Mesenchymal stem cell (in vitro differentiated cells and primary cell): ENCODE data around the gene FOXP1.

Source experiments
- DNase-seq: peaks from one replicate; pipeline ENCODE4 v3.0.0-alpha.2; 2013
- H2AFZ ChIP-seq: one replicate; pipeline ENCODE4 v1.6.1; 2013; ENCODE audit warnings: low read depth, mild to moderate bottlenecking, control low read depth, inconsistent platforms, low read length, moderate library complexity
- H2AK5ac ChIP-seq: 2 replicates; pipeline ENCODE4 v1.6.1; 2013; ENCODE audit warnings: low read length, moderate library complexity, mild to moderate bottlenecking, inconsistent platforms; ENCODE audit not compliant: severe bottlenecking
- H2BK120ac ChIP-seq: one replicate; pipeline ENCODE4 v1.6.1; 2013; ENCODE audit warnings: low read depth, mild to moderate bottlenecking, inconsistent platforms, low read length, moderate library complexity
- H2BK12ac ChIP-seq, 2 experiments: one replicate each; pipeline ENCODE4 v1.6.1; 2013; ENCODE audit warnings: inconsistent platforms in 2 of 2, low read length in 2 of 2, mild to moderate bottlenecking in 2 of 2, moderate library complexity in 2 of 2, control low read depth in 1 of 2
- H2BK15ac ChIP-seq: one replicate; pipeline ENCODE4 v1.6.1; 2013; ENCODE audit warnings: mild to moderate bottlenecking, low read depth, inconsistent platforms; ENCODE audit not compliant: poor library complexity, severe bottlenecking
- H2BK5ac ChIP-seq: 2 replicates; pipeline ENCODE4 v1.6.1; 2013; ENCODE audit warnings: low read depth, mild to moderate bottlenecking, low read length, control low read depth, inconsistent platforms; ENCODE audit not compliant: poor library complexity, severe bottlenecking
- H3K14ac ChIP-seq, 2 experiments: one replicate each; pipeline ENCODE4 v1.6.1; 2013; ENCODE audit warnings: inconsistent platforms in 2 of 2, low read length in 2 of 2, control low read depth in 1 of 2, mild to moderate bottlenecking in 1 of 2, moderate library complexity in 1 of 2
- H3K18ac ChIP-seq, 2 experiments: one replicate each; pipeline ENCODE4 v1.6.1; 2013; ENCODE audit warnings: inconsistent platforms in 2 of 2, low read length in 2 of 2, control low read depth in 1 of 2, low read depth in 1 of 2, mild to moderate bottlenecking in 1 of 2
- H3K23ac ChIP-seq, 2 experiments: one replicate each; pipeline ENCODE4 v1.6.1; 2013; ENCODE audit warnings: inconsistent platforms in 2 of 2, low read length in 2 of 2, mild to moderate bottlenecking in 2 of 2, moderate library complexity in 2 of 2, control low read depth in 1 of 2
- H3K27ac ChIP-seq: 2 replicates; pipeline ENCODE4 v1.5.1; 2013; ENCODE audit warnings: mild to moderate bottlenecking, moderate library complexity, low read length, control low read depth, inconsistent platforms; ENCODE audit not compliant: poor library complexity, severe bottlenecking
- H3K27me3 ChIP-seq, 2 experiments: 2 replicates each; pipeline versions ENCODE4 v1.6.1 to v1.7.0; 2013; ENCODE audit warnings: low read length in 2 of 2, mild to moderate bottlenecking in 2 of 2, moderate library complexity in 2 of 2, control low read depth in 1 of 2, inconsistent platforms in 1 of 2; ENCODE audit not compliant: control insufficient read depth in 1 of 2, insufficient read depth in 1 of 2
- H3K36me3 ChIP-seq, 2 experiments: 2 replicates each; pipeline versions ENCODE4 v1.6.1 to v1.7.0; 2013; ENCODE audit warnings: low read length in 2 of 2, control low read depth in 1 of 2, inconsistent platforms in 1 of 2, low read depth in 1 of 2, mild to moderate bottlenecking in 1 of 2; ENCODE audit not compliant: insufficient read depth in 2 of 2, control insufficient read depth in 1 of 2
- H3K4ac ChIP-seq, 2 experiments: one replicate each; pipeline ENCODE4 v1.6.1; 2013; ENCODE audit warnings: inconsistent platforms in 2 of 2, low read length in 2 of 2, mild to moderate bottlenecking in 2 of 2, moderate library complexity in 2 of 2, control low read depth in 1 of 2, low read depth in 1 of 2
- H3K4me1 ChIP-seq: 2 replicates; pipeline ENCODE4 v1.6.1; 2013; ENCODE audit warnings: low read depth, low read length, control low read depth; ENCODE audit not compliant: control insufficient read depth, insufficient read depth
- H3K4me2 ChIP-seq: 2 replicates; pipeline ENCODE4 v1.6.1; 2013; ENCODE audit warnings: low read length, mild to moderate bottlenecking, inconsistent platforms; ENCODE audit not compliant: poor library complexity, severe bottlenecking
- H3K4me3 ChIP-seq, 2 experiments: 2 replicates each; pipeline versions ENCODE4 v1.5.1 to v1.7.0; 2013; ENCODE audit warnings: low read length in 2 of 2, mild to moderate bottlenecking in 2 of 2, control low read depth in 1 of 2, low read depth in 1 of 2; ENCODE audit not compliant: insufficient read depth in 1 of 2
- H3K79me1 ChIP-seq: replicated peaks from 2 replicates; pipeline ENCODE4 v1.6.1; 2013; ENCODE audit warnings: mild to moderate bottlenecking, control low read depth, low read length, inconsistent platforms; ENCODE audit not compliant: poor library complexity, severe bottlenecking
- H3K9ac ChIP-seq: 2 replicates; pipeline ENCODE4 v1.7.0; 2013; ENCODE audit warnings: mild to moderate bottlenecking, low read length, moderate library complexity
- H3K9me3 ChIP-seq: 2 replicates; pipeline ENCODE4 v1.7.0; 2013; ENCODE audit warnings: mild to moderate bottlenecking, low read length; ENCODE audit not compliant: control insufficient read depth
- H4K8ac ChIP-seq: one replicate; pipeline ENCODE4 v1.6.1; 2013; ENCODE audit warnings: inconsistent platforms, mild to moderate bottlenecking, low read length, moderate library complexity
- H4K91ac ChIP-seq: one replicate; pipeline ENCODE4 v1.6.1; 2013; ENCODE audit warnings: mild to moderate bottlenecking, low read length, inconsistent platforms
- WGBS: methylation state at CpG from one replicate; pipeline ENCODE4 v1.1.7; 2013; ENCODE audit warnings: mixed read lengths; 5-methylcytosine and 5-hydroxymethylcytosine counted together

The FOXP1 gene

GRCh38 chr3:71277341-71277740, 306.2 kb downstream of the FOXP1 start:
- Histone ChIP-seq H2BK5ac (no peak overlapping the region), H2BK12ac (no peak overlapping the region), H3K36me3 (no peaks in the 10 kb centered on the region), H3K18ac (no peak overlapping the region), H3K23ac (no peak overlapping the region), H3K4ac (no peak overlapping the region), H3K9ac (no peak overlapping the region), H4K91ac (no peak overlapping the region), H3K4me2 (no peak overlapping the region), H2AK5ac (no peak overlapping the region), H3K27me3 (no peaks in the 10 kb centered on the region), H4K8ac (no peak overlapping the region), H3K14ac (no peak overlapping the region), H2BK15ac (no peak overlapping the region), H3K27ac (no peak overlapping the region), H2BK120ac (no peak overlapping the region), H2AFZ (no peak overlapping the region), H3K4me1 (peaks cover 3% of the 10 kb centered on the region), H3K9me3 (no peaks in the 10 kb centered on the region), H3K4me3 (no peak overlapping the region), H3K79me1 (peaks cover 43% of the 10 kb centered on the region)
- DNase-seq: no peak
- WGBS: 97% methylated on average over 3 of the region's 3 CpGs

GRCh38 chr3:71276531-71276930, 307.0 kb downstream of the FOXP1 start:
- Histone ChIP-seq H3K27ac (no peak overlapping the region), H2BK15ac (no peak overlapping the region), H2BK12ac (no peak overlapping the region), H2AK5ac (no peak overlapping the region), H2AFZ (no peak overlapping the region), H3K9ac (no peak overlapping the region), H3K27me3 (no peaks in the 10 kb centered on the region), H3K79me1 (peaks cover 44% of the 10 kb centered on the region), H3K9me3 (no peaks in the 10 kb centered on the region), H2BK5ac (no peak overlapping the region), H3K4ac (no peak overlapping the region), H3K18ac (no peak overlapping the region), H3K36me3 (no peaks in the 10 kb centered on the region), H3K14ac (no peak overlapping the region), H3K23ac (no peak overlapping the region), H3K4me2 (no peak overlapping the region), H4K8ac (no peak overlapping the region), H2BK120ac (no peak overlapping the region), H3K4me3 (no peak overlapping the region), H3K4me1 (peaks cover 3% of the 10 kb centered on the region), H4K91ac (no peak overlapping the region)
- no peak for DNase-seq
- WGBS: 90% methylated on average over 1 of the region's 4 CpGs

- Histone ChIP-seq H2BK12ac (no peak overlapping the region), H3K18ac (no peak overlapping the region), H3K4me3 (no peak overlapping the region), H2BK15ac (no peak overlapping the region), H2BK5ac (no peak overlapping the region), H3K23ac (no peak overlapping the region), H3K14ac (no peak overlapping the region), H3K79me1 (peaks cover 47% of the 10 kb centered on the region), H4K8ac (no peak overlapping the region), H4K91ac (no peak overlapping the region), H3K27me3 (no peaks in the 10 kb centered on the region), H3K9ac (no peak overlapping the region), H3K27ac (no peak overlapping the region), H3K9me3 (no peaks in the 10 kb centered on the region), H3K4me1 (peaks cover 3% of the 10 kb centered on the region), H3K4me2 (no peak overlapping the region), H3K36me3 (peaks cover 0 to 3% of the 10 kb centered on the region in 2 experiments), H2AK5ac (no peak overlapping the region), H3K4ac (no peak overlapping the region), H2BK120ac (no peak overlapping the region), H2AFZ (no peak overlapping the region)
- 92% methylated on average over 4 of the region's 4 CpGs for WGBS
- DNase-seq: no peak
Measured at GRCh38 chr3:71273453-71273852, 310.1 kb downstream of the FOXP1 start.

- H3K4me3 ChIP-seq: no peak overlapping the region
- WGBS: 100% methylated on average over 3 of the region's 4 CpGs
- no peak overlapping the region for H2BK5ac ChIP-seq
- H3K27ac ChIP-seq: no peak overlapping the region
- no peak overlapping the region for H2AFZ ChIP-seq
- H3K23ac ChIP-seq: no peak overlapping the region
- H3K9ac ChIP-seq: no peak overlapping the region
- H3K27me3 ChIP-seq: no peaks in the 10 kb centered on the region
- peaks cover 41% of the 10 kb centered on the region for H3K79me1 ChIP-seq
- no peak overlapping the region for H2AK5ac ChIP-seq
- no peak overlapping the region for H4K91ac ChIP-seq
- H3K14ac ChIP-seq: no peak overlapping the region
- DNase-seq: no peak
- no peak overlapping the region for H2BK12ac ChIP-seq
- no peak overlapping the region for H2BK15ac ChIP-seq
- H4K8ac ChIP-seq: no peak overlapping the region
- no peak overlapping the region for H3K4me2 ChIP-seq
- H2BK120ac ChIP-seq: no peak overlapping the region
- H3K36me3 ChIP-seq: peaks cover 0 to 3% of the 10 kb centered on the region in 2 experiments
- no peak overlapping the region for H3K18ac ChIP-seq
- no peak overlapping the region for H3K4ac ChIP-seq
- H3K9me3 ChIP-seq: no peaks in the 10 kb centered on the region
- no peaks in the 10 kb centered on the region for H3K4me1 ChIP-seq
Measured at GRCh38 chr3:71271596-71271995, 311.9 kb downstream of the FOXP1 start.
